ENCODE measurements around the gene TULP4.

Gene TULP4

DNA sequence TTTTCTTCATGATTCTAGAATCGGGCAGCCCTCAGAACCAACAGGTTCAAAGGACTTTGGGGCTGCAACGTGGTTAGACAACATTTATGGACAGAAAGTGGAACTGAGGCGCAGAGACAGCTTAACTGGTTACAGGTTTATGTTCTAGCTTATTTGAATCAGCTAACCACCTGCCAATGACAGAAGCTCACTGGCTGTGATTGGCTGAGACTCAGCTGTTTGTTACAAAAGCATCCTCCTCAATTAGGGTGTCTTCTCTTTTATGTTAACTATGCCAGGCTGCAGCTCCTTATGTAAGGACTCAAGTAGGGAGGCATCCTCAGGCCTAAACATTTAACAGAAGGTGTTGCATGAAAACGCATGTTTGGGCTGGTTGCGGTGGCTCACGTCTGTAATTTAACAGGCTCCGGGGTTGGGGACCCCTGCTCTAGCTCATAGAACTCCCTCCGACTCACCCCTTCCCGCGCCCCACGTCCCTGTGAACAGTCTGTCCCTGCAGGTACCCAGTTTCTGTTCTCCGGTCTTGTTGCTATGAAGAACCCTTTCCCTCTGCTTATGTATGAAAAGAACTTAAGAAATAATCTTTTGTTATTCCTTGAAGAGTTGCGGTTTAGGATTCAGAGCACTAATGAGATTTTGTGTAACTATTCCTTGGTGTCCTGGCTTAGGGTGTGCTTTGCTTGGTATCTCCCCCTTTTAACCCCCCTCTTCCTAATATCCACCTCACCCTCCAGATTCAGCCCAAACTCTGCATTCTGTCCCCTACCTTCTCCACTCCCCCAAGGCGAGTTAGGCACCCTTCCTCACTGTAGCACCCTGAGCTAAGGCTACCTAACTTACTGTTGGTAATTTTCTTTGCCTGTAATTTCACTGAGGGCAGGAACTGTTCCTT is 246.4 kb downstream of the TULP4 start:
- no peak for DNase-seq (ENCODE audit: low read depth in 2 of 2)

DNA sequence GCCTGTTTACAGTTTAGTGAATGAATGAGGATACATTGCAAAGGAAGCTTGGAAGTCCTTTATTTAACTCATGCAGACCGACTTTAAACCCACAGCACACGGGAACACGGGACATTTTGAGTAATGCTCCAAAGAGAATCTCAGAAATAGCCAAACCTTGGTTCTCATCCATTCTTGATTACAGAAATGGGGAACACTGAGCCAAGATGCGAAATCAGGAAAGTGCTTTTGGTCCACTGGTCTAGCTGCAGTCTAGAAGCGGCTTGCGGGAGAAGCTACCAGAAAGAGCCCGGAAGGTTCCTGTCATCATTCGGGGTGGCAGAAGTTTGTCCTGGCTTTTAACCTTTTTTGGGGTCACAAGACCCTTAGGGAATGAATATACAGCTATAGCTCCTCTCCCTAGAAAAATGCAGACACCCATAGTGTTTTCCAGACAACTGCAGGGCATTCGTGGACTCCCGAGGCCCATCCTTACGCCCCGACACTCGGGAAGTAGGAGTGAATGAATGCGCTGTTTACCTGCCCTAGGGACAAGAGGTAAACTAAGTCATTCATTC is 247.2 kb downstream of the TULP4 start:
- DNase-seq (ENCODE audit: low read depth in 2 of 2): no peak

DNA sequence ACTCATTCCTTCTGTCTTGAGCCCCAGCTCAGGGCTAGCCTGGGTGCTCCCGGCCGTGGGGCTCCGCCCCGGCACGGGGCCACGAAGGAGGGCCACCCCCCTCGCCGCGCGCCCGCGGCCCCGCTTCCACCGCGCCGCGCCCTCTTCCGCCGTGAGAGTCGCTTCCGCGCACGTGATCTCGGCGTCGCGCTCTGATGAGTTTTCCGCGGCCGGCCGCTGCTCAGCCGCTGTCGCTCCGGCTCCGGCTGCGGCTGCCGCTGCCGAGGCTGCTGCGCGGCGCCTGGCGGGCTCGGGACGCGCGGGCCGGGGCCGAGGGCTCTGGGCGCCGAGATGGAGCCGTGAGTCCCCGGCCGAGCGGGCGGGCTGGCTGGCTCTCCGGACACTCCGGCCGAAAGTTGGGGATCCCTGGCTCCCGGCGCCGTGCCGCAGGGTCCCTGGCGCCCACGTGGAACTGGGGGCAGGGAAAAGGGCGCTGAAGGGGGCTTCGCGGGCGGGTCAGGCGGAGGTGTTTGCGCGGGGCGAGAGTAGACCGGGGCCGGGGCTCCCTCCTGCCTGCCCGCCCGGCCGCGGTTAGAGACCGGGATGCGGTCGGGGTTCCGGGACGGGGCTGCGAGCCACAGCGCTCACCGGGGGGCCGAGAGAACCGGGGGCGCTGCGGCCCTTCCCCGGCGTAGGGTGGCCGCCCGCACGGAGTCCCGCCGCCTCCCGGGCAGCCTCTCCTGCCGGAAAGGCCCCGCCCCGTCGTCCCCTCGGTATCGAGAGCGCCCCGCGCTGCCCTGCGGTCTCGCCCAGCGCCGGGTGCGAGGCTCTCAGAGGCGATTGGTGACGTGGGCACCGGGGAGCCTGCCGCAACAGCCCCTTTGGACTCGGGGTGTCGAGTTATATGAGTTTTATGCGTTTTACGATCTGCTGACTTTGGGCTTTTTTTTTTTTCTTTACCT is 247.9 kb downstream of the TULP4 start, which contains the start of gene TMEM181:
Gene TMEM181 (plus strand): TSS at position 197 of the 941 bp plus-strand sequence. CDS start 134 bp downstream, at position 331.
- DNase-seq (ENCODE audit: low read depth in 2 of 2): peak; percentile 79 to 86

DNA sequence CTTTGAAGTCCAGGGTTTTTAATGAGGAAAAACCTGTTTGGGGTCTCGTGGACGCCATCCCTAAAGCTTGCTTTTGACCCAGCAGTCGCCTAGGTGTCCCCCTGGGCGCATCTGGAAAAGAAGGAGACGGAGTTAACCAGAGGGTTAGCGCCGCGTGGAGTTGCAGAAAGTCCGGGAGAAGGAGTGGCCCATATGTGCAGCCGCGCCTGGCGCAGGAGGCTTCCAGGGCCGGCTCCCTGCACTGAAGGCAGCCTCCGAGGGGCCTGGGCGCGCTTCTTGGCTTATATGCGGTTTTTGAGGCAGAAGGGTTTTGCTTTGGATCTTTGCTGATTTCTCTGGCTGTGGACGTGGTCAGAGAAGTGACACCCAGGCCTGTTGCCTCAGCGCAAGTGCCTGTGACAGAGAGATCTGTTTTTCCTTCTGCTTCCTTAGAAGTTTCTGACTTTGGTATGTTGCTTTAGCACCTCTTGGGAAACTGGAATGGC is 248.6 kb downstream of the TULP4 start:
- no peak for DNase-seq (ENCODE audit: low read depth in 2 of 2)

Measured in stimulated activated CD4-positive, alpha-beta T cell treated with anti-CD3 and anti-CD28 coated beads, Interleukin-1b, Interleukin-23, amount 100 ng/mL, for 4 hours (primary cell).